HepG2 (cell line): ENCODE measurements around the gene DBN1. TPM values are rescaled to one million over a fixed set of nuclear protein-coding genes. Genes with fewer than 3 reads are reported as not detected.

Source experiments
- ARID5B ChIP-seq: IDR thresholded peaks from 2 replicates; pipeline ENCODE4 v1.4.0; 2020; ENCODE audit warnings: mild to moderate bottlenecking, missing genetic modification reagents
- E2F5 ChIP-seq: sonication (generic); formaldehyde crosslinking; conservative IDR thresholded peaks from 2 replicates; pipeline ENCODE4 v1.4.0; 2020; ENCODE audit warnings: missing genetic modification reagents
- KAT8 ChIP-seq: IDR thresholded peaks from 2 replicates; pipeline ENCODE4 v1.6.1; 2016; ENCODE audit warnings: missing genetic modification reagents, missing compliant biosample characterization
- NFE2 ChIP-seq: sonication (generic); formaldehyde crosslinking; IDR thresholded peaks from 2 replicates; pipeline ENCODE4 v1.4.0; 2020; ENCODE audit warnings: missing genetic modification reagents
- ZMAT3 ChIP-seq: sonication (generic); formaldehyde crosslinking; conservative IDR thresholded peaks from 2 replicates; pipeline ENCODE4 v1.7.0; 2021; ENCODE audit warnings: missing genetic modification reagents
- ZNF275 ChIP-seq: sonication (generic); formaldehyde crosslinking; IDR thresholded peaks from 2 replicates; pipeline ENCODE4 v1.8.0; 2022; ENCODE audit warnings: missing genetic modification reagents, mild to moderate bottlenecking, inconsistent platforms, borderline replicate concordance
- ZNF282 ChIP-seq: fragments of 450-650 bp; IDR thresholded peaks from 2 replicates; pipeline ENCODE4 v1.6.1; 2018; ENCODE audit not compliant: partially characterized antibody
- ZNF451 ChIP-seq: sonication (generic); formaldehyde crosslinking; IDR thresholded peaks from 2 replicates; pipeline ENCODE4 v1.5.0; 2020; ENCODE audit warnings: mild to moderate bottlenecking, missing genetic modification reagents
- ZNF550 ChIP-seq: sonication (generic); formaldehyde crosslinking; IDR thresholded peaks from 2 replicates; pipeline ENCODE4 v1.4.0; 2020; ENCODE audit warnings: mild to moderate bottlenecking, missing genetic modification reagents, borderline replicate concordance
- ZNF576 ChIP-seq: sonication (generic); formaldehyde crosslinking; IDR thresholded peaks from 2 replicates; pipeline ENCODE4 v1.4.0; 2020; ENCODE audit warnings: mild to moderate bottlenecking, missing genetic modification reagents
- ZNF687 ChIP-seq: sonication (generic); formaldehyde crosslinking; IDR thresholded peaks from 2 replicates; pipeline ENCODE4 v1.5.1; 2020; ENCODE audit warnings: mild to moderate bottlenecking, missing genetic modification reagents, moderate library complexity
- ZNF772 ChIP-seq: sonication (generic); formaldehyde crosslinking; IDR thresholded peaks from 2 replicates; pipeline ENCODE4 v1.5.0; 2020; ENCODE audit warnings: mild to moderate bottlenecking, missing genetic modification reagents
- ZNF781 ChIP-seq: sonication (generic); formaldehyde crosslinking; IDR thresholded peaks from 2 replicates; pipeline ENCODE4 v1.5.1; 2020; ENCODE audit warnings: borderline replicate concordance, mild to moderate bottlenecking, missing genetic modification reagents; ENCODE audit errors: not compliant biosample characterization
- ZNF883 ChIP-seq: sonication (generic); formaldehyde crosslinking; IDR thresholded peaks from 2 replicates; pipeline ENCODE4 v1.5.1; 2020; ENCODE audit warnings: mild to moderate bottlenecking, missing genetic modification reagents; ENCODE audit errors: not compliant biosample characterization
- polyA plus RNA-seq, 8 experiments: library from polyadenylated mRNA; depleted of rRNA in 3 of 8; stranded (reverse) in 7 of 8; unstranded in 1 of 8; fragments of >200 nt; fragmentation: Illumina TruSeq in 4 of 8; extraction: Trizol in 4 of 8; gene quantifications; 2 replicates each; pipeline versions ENCODE4 v1.2.1 to v1.2.3, GENCODE V29; 2011 to 2016; ENCODE audit warnings: low read depth in 4 of 8, missing spikeins in 1 of 8, mixed read lengths in 1 of 8; ENCODE audit not compliant: insufficient read depth in 1 of 8
- total RNA-seq, 5 experiments: library from RNA; depleted of rRNA; stranded (reverse); fragments of >200 nt; fragmentation: Illumina TruSeq; extraction: Trizol; gene quantifications; 2 replicates each; pipeline ENCODE4 v1.2.3, GENCODE V29; 2016; ENCODE audit warnings: low read depth in 1 of 5

The DBN1 gene
- total and polyA plus RNA-seq, 2 of the 13 experiments (the other 11 are each of a cell fraction or from before 2014, with no cell fraction given): 27.0 to 37.3 TPM

- TF ChIP-seq ZNF275 (CRISPR knock-in tag) (peak; percentile 95), ZNF576 (CRISPR knock-in tag) (0 out of 2 replicates have a peak, but pooled peaks have one; percentile 22), ZNF883 (peak; percentile 28), KAT8 (peak; percentile 99), ZNF781 (CRISPR knock-in tag) (no peak), ZNF772 (peak; percentile 98; the same call in 1 of the 2 replicates), ZNF451 (CRISPR knock-in tag) (peak; percentile 91), ZNF687 (peak; percentile 93), ZNF282 (no peak), ZMAT3 (CRISPR knock-in tag) (no peak), E2F5 (CRISPR knock-in tag) (no peak; the same call in 1 of the 2 replicates), ZNF550 (CRISPR knock-in tag) (peak; percentile 26; the same call in 1 of the 2 replicates), NFE2 (CRISPR knock-in tag) (no peak), ARID5B (CRISPR knock-in tag) (peak; percentile 66; the same call in 1 of the 2 replicates)
Observed at GRCh38 chr5:177516601-177517568, 43.5 kb upstream of the DBN1 start, which contains the start of gene DDX41 (continued).
